Natural killer cell (primary cell): ENCODE data around the gene ANAPC4. TPM values are rescaled to one million over a fixed set of nuclear protein-coding genes. Genes with fewer than 3 reads are reported as not detected.

Experiments used
- ATAC-seq, 3 donors: fragments of 150-1000 bp in 2 of 3; fragments of 200-7000 bp in 1 of 3; cut with Tn5 transposase; 1 replicate in 1 of 3; 2 replicates in 2 of 3; pipeline ENCODE4 v1.10.0; 2021; ENCODE audit warnings: mild to moderate bottlenecking in 2 of 3, moderate library complexity in 2 of 3
- DNase-seq, 2 donors: peaks; one replicate each; pipeline versions ENCODE4 v3.0.0 to v3.0.0-alpha.2; 2013 to 2021; ENCODE audit warnings: mixed read lengths in 1 of 2
- H3K27ac ChIP-seq: one replicate; pipeline ENCODE4 v1.5.1; 2013; ENCODE audit warnings: mild to moderate bottlenecking, low read length
- H3K27me3 ChIP-seq: one replicate; pipeline ENCODE4 v1.6.1; 2013; ENCODE audit warnings: low read length; ENCODE audit not compliant: control insufficient read depth, insufficient read depth
- H3K36me3 ChIP-seq: one replicate; pipeline ENCODE4 v1.6.1; 2013; ENCODE audit warnings: low read length; ENCODE audit not compliant: control insufficient read depth, insufficient read depth
- H3K4me1 ChIP-seq: one replicate; pipeline ENCODE4 v1.6.1; 2013; ENCODE audit warnings: low read length; ENCODE audit not compliant: control insufficient read depth, insufficient read depth
- H3K4me3 ChIP-seq: one replicate; pipeline ENCODE4 v1.5.1; 2013; ENCODE audit warnings: low read length
- H3K9me3 ChIP-seq: one replicate; pipeline ENCODE4 v1.6.1; 2013; ENCODE audit warnings: low read length; ENCODE audit not compliant: control insufficient read depth, insufficient read depth
- H3K27ac Mint-ChIP-seq, 2 donors: one replicate each; pipeline ENCODE4 v1.8.0; 2022; ENCODE audit warnings: mild to moderate bottlenecking in 2 of 2, mixed read lengths in 2 of 2, moderate library complexity in 1 of 2
- H3K27me3 Mint-ChIP-seq, 2 donors: one replicate each; pipeline ENCODE4 v1.8.0; 2022; ENCODE audit warnings: low read depth in 2 of 2, mixed read lengths in 2 of 2
- H3K36me3 Mint-ChIP-seq: one replicate; pipeline ENCODE4 v1.8.0; 2022; ENCODE audit warnings: mixed read lengths
- H3K4me1 Mint-ChIP-seq, 2 donors: one replicate each; pipeline ENCODE4 v1.8.0; 2022; ENCODE audit warnings: mixed read lengths in 2 of 2
- H3K4me3 Mint-ChIP-seq: one replicate; pipeline ENCODE4 v1.8.0; 2022; ENCODE audit warnings: mild to moderate bottlenecking, moderate library complexity, mixed read lengths
- H3K9me3 Mint-ChIP-seq, 2 donors: one replicate each; pipeline ENCODE4 v1.8.0; 2022; ENCODE audit warnings: mixed read lengths in 2 of 2
- CTCF ChIP-seq: fragments of 200-600 bp; IDR thresholded peaks from one replicate; pipeline ENCODE4 v1.8.0; 2022; ENCODE audit warnings: antibody characterized with exemption
- WGBS: methylation state at CpG from one replicate; pipeline ENCODE4 v1.1.7; 2013; ENCODE audit warnings: missing lambda C conversion rate; ENCODE audit not compliant: insufficient coverage; 5-methylcytosine and 5-hydroxymethylcytosine counted together
- intact Hi-C: fragments of 100-400 bp; cut with micrococcal nuclease; formaldehyde crosslinking; loops from one replicate; pipeline ENCODE4 v1.14.2; 2022
- total RNA-seq, 4 donors: library from RNA; stranded (reverse); fragments of 120-200 nt in 1 of 4; gene quantifications; one replicate each; pipeline versions ENCODE4 v1.2.3 to v1.2.4, GENCODE V29; 2013 to 2022

ANAPC4 gene
- total RNA-seq, 3 donors from 2014 or later (not counting 1 experiment from before 2014, with no cell fraction given), result 42.0 to 51.3 (median 49.5) TPM

DNA sequence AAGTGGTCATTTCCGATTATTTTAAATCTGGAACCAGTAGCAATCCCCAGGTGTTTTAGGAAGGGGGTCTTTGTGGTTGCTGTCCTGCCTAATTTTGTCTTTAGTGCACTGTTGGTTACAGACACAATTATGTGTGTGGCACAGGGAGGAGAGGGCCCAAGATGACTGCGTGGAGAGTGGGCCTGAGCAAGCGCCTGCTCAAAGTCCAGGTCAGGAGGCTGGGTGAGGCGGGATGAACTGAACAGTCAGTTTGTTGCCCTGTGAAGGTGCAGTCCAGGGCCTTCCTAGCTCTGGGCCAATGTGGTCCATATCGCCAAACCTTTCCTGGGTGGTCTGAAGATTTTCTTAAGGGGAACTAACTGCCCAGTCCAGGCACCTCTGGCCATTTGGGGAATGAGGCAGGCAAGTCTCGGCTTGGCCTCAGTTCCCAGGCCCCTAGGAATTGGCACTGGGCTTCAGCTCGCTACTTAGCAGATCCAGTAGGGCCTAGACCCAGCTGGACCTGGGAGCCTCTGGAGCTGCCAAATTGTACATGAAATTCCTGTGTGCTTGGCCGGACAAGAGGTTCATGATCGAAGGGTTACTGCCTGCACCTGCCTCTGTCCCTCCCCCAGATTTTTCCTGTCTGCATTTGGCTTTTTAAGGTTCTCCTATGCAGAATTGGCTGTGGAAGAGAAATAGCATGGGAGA is 47.6 kb downstream of the ANAPC4 start:
- DNase-seq (no peak), ATAC-seq (no peak)
- Histone ChIP-seq H3K36me3 (peaks cover 2% of the 10 kb centered on the region), H3K9me3 (no peaks in the 10 kb centered on the region), H3K27me3 (no peaks in the 10 kb centered on the region), H3K4me3 (no peak overlapping the region), H3K4me1 (no peaks in the 10 kb centered on the region), H3K27ac (no peak overlapping the region)
- H3K27ac Mint-ChIP-seq, result no peak overlapping the region
- WGBS, result 97% methylated on average over 9 of the region's 9 CpGs
- intact Hi-C loops, result no loop called here
- H3K36me3 Mint-ChIP-seq, result no peaks in the 10 kb centered on the region
- no peaks in the 10 kb centered on the region for H3K4me1 Mint-ChIP-seq
- no peaks in the 10 kb centered on the region for H3K27me3 Mint-ChIP-seq
- no peak overlapping the region for H3K4me3 Mint-ChIP-seq
- H3K9me3 Mint-ChIP-seq, result no peaks in the 10 kb centered on the region
- TF ChIP-seq CTCF, result no peak

- Mint-ChIP-seq H3K4me3 (no peak overlapping the region), H3K4me1 (no peaks in the 10 kb centered on the region), H3K9me3 (no peaks in the 10 kb centered on the region), H3K36me3 (no peaks in the 10 kb centered on the region), H3K27me3 (no peaks in the 10 kb centered on the region), H3K27ac (no peak overlapping the region)
- intact Hi-C loops, result no loop called here
- DNase-seq (no peak), ATAC-seq (no peak)
- Histone ChIP-seq H3K36me3 (peaks cover 2% of the 10 kb centered on the region), H3K4me3 (no peak overlapping the region), H3K27me3 (no peaks in the 10 kb centered on the region), H3K27ac (no peak overlapping the region), H3K9me3 (no peaks in the 10 kb centered on the region), H3K4me1 (no peaks in the 10 kb centered on the region)
- WGBS, result 85% methylated on average over 3 of the region's 4 CpGs
- no peak for TF ChIP-seq CTCF
These were observed 48.3 kb downstream of the ANAPC4 start for GRCh38 chr4:25425361-25425760.

DNA sequence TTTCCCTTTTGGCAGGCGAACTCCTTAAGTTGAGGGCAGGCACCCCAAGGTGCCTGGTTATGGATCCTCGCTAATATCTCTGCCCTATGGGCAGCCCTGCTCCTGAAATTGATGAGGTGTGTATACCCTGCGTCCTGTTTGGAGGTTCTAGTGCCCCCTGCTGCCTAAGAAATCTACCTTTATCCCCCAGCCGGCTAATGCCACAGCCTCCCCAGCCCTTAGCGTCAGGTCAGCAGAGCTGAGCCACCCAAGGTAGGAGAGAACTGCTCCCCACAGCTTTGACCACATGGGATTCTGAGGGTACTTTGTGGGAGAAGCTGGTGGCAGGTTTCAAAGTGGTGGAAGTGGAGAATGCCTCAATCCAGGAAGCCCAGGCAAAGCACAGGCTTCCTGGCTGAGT is 50.8 kb downstream of the ANAPC4 start:
- H3K27ac Mint-ChIP-seq, result no peak overlapping the region
- H3K4me3 Mint-ChIP-seq, result no peak overlapping the region
- intact Hi-C loops, result no loop called here
- H3K27ac ChIP-seq, result no peak overlapping the region
- no peak for TF ChIP-seq CTCF
- H3K9me3 ChIP-seq, result no peaks in the 10 kb centered on the region
- no peak for ATAC-seq
- no peaks in the 10 kb centered on the region for H3K4me1 Mint-ChIP-seq
- DNase-seq, result no peak
- H3K27me3 ChIP-seq, result no peaks in the 10 kb centered on the region
- H3K4me3 ChIP-seq, result no peak overlapping the region
- no peaks in the 10 kb centered on the region for H3K27me3 Mint-ChIP-seq
- H3K36me3 Mint-ChIP-seq, result no peaks in the 10 kb centered on the region
- H3K4me1 ChIP-seq, result no peaks in the 10 kb centered on the region
- WGBS, result 83% methylated on average over 5 of the region's 5 CpGs
- H3K9me3 Mint-ChIP-seq, result no peaks in the 10 kb centered on the region
- H3K36me3 ChIP-seq, result no peaks in the 10 kb centered on the region

- no peak overlapping the region for H3K4me3 ChIP-seq
- Mint-ChIP-seq H3K4me1 (no peaks in the 10 kb centered on the region), H3K27me3 (no peaks in the 10 kb centered on the region), H3K27ac (no peak overlapping the region), H3K36me3 (no peaks in the 10 kb centered on the region), H3K4me3 (no peak overlapping the region), H3K9me3 (no peaks in the 10 kb centered on the region)
- TF ChIP-seq CTCF, result no peak
- H3K9me3 ChIP-seq, result no peaks in the 10 kb centered on the region
- ATAC-seq, result no peak
- no peaks in the 10 kb centered on the region for H3K4me1 ChIP-seq
- H3K27ac ChIP-seq, result no peak overlapping the region
- no peaks in the 10 kb centered on the region for H3K36me3 ChIP-seq
- 94% methylated on average over 5 of the region's 5 CpGs for WGBS
- intact Hi-C loops, result no loop called here
- H3K27me3 ChIP-seq, result no peaks in the 10 kb centered on the region
- DNase-seq, result no peak
These were observed 53.6 kb downstream of the ANAPC4 start for GRCh38 chr4:25430630-25431029.
